TTC549 (cell line): ENCODE data around the gene ACY1.

Experiments
- FAIRE-seq: peaks from 2 replicates; lab custom pipeline; 2012; peaks lifted over from hg19 to GRCh38; lab: Jason Lieb, UNC

Gene ACY1

DNA sequence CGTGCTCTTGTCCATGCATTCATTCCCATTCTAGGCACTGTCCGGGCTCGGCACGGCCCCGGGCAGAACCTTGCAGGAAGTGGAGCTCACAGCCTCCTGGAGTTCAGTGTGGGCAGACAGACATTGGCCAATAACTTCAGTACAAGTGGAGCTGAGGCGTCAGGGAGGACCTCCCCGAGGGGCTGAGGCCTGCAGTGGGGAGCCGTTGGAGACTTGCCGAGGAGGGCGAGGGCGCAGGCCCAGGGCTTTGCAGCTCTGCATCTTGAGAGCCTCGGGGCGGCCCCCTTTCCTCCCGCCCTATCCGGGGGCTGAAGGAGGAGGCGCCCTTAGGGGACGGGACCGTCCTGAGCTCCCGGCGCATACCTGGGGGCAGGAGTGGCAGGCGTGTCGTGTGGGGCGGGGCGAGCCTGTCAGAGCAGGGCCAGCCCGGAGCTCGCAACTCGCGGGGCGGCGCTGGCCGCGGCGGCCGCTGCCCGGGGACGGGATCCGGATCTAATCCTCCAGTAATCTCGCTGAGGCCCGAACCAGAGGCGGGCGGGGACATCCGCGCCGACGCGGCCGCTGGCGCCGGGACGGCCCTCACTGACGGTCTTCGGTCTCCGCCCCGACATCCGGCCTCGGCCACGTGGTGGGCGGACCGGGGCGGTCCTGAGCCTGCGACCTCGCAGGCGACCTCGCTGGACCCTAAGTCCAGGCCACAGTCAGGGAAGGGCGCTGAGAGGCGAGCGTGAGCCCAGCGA is at the start of gene ACY1:
TSS of gene ACY1 (plus strand) at position 698 of the 740 bp plus-strand sequence. CDS start 530 bp downstream, outside the sequence.
- no peak for FAIRE-seq

DNA sequence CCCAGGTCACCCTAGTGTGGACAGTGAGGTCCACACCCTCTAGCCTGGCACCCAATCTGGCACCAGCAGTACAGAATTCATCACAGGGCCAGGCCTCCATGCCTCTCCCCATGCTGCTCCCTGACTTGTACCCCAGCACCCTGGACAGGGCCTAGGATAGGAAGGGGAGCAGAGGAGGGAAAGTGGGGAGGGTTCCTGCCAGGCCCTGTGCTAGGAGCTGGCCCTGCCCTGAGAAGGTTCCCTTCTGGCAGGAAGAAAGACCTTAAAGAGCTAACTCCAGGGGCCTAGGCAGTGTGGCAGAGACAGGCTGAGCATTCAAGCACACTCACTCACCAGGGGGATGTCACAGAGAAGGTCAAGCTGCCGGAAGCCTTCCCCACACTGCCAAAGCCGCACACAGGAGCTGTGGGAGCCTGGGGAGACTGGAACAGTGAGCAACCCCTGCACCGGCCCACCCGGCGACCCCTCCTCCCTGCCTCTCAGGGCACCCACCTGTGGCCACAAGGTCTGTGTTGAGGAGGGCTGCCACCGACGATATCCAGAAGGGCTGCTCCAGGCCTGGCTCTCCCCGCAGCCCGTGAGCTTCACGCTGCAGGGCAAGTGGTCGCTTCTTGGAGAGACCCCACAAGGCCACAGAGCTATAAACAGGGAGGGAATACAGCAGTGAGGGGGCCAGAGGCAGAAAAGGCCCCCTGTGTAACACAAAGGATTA is 49.0 kb upstream of the ACY1 start:
- no peak for FAIRE-seq

DNA sequence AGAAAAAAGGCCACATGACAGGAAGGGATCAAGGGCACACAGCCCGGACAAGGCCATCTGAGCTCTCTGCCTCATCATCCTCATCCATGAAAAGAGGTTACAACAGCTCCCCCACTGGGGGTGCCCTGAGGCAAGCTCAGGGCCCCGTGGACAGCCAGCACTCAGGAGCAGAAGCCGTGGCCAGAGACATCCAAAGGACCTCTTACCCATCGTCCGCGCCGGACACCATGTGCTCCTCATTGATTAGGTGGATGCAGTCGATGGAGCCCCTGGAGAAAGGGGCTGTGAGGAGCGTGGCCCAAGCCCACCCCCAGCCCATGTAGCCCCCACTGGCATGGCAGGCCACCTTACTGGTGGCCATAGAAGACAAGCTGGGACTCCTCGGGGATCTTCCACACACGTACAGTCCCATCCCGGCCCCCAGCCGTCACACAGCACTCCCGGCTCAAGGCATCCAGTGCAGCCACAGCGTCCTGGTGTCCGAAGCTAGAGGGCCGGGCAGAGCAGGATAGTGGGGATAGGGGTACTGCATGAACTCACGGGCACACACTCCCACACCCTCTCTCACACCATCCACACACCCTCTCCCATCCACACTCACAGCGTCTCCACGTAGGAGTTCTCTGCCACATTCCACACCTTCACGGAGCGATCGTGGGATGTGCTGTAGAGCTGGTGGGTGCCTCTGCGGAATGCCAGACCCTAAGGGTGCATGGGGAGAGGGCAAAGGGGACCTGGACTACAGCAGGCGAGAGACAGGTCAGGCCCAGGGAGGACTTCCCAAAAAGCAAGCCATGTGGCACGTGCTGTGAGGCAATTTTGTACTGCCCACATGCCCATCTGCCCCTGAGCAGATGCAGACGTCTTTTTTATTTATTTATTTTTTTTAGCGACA is 48.1 kb upstream of the ACY1 start:
- no peak for FAIRE-seq

DNA sequence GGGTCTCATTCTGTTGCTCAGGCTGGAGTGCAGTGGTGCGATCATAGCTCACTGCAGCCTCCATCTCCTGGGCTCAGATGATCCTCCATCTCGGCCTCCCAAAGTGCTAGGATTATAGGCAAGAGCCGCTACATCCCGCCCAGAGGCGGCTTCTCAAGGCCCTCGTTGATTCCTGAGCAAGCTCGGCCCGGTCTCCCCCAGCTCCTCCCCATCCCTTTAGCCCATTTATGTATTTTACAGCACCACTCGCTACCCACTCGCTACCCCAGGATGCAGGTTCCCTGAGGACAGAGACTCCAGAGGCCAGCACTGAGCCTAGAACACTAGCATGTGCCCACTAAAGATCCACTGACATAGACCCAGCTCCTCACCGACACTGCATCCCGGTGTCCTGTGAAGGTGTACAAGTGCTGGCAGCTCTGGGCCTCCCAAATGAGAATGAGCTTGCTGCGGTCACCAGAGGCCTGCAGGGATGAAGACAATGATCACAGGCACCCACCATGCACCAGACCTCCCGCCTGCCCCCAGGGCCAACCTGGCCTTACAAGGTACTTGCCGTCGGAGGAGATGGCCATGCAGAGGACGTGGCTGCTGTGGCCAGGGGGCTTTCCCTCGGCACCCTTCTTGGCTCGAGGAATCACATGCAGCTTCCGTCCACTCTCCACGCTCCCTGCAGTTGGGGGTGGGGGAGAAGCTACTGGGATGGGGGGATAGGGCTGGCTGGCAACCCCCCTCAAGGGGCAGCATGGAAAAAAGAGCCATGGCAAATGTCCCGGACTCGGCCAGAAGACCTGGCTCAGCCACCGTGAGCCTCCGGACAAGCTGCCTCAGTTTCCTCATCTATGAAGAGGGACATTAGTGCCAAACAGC is 47.2 kb upstream of the ACY1 start:
- FAIRE-seq = no peak

DNA sequence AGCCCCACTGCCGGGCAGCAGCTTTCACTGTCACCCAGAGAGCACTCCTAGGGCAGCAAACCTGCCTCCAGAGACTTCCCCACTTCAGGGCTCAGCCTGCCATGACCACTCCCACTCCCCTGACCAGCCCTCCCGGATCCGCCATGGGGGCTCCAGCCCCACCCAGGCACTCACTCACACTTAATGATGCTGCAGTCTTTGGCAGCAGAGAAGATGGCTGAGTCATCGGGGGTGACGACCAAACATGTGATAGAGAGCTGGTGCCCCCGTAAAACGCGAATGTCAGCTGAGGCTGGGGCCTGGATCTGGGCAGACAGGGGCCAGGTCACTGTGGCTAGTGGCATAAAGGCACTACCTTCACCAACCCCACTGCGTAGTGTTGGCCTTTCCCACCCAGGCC is 46.3 kb upstream of the ACY1 start:
- FAIRE-seq = no peak

DNA sequence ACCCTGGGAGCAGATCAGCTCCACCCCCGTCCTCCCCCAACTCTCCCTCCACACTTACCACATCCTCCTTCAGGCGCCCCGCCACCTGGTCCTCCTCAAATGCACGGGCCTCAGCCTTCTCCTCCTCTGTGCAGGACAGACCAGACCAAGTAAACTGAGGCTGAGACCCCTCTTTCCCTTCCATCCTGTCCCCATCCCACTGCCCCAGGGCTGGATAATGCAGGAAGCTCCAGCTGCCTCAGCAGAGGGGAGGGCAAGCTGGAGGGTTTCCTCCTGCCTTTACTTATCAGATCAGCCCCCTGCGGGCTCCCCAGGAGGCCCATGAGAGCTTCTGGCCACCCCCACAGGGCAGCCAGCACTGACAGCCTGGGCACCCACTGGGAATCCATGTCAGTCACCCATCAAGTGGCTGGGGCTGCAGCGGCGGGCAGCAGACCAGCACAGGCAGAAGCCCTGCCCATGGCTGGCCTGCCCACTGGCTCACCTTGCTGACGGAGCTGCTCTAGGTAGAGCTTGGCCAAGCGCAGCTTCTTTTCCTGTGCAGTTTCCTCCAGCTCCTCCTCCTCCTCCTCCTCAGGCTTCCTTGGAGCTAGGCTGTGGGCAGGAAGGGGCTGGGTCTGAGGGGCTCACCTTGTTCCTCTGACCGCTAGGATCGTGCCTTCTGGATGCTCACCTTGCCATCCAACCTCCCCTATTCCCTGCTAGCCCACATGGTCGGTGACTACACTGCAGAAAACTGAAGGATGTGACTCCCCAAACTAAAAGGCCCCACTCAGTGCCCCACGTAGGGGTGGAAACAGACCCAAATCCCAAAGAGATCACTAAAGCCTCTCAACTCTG is 45.5 kb upstream of the ACY1 start:
- FAIRE-seq = no peak

DNA sequence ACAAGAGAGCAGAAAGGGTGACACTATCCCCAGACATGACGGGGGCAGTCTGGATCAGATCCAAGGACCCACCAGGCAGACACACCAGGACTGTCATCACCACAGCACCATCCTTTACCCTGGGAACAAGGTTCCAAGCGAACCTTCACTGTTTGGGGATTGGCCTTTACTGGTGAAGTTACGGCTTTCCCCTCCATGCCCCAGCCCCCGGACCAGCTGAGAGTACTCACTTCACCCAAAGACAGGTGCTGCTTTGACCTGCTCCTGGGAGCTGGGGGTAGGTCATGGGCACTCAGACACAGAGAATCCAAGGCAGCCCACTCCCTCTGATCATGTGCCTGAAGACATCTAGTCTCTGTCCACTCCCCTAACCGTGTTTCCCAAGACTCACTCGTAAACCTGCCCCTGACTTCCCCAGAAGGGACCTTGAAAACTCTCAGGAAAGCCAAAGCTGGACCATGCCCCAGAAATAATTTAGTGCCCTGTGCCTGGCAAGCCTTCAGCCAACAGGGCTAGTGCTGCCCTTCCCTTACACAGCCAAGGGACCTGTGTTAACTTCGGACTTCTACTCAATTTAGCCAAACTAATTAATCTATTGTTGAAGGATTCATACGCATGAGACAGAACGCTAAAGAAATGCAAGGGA is 44.4 kb upstream of the ACY1 start:
- FAIRE-seq = no peak

DNA sequence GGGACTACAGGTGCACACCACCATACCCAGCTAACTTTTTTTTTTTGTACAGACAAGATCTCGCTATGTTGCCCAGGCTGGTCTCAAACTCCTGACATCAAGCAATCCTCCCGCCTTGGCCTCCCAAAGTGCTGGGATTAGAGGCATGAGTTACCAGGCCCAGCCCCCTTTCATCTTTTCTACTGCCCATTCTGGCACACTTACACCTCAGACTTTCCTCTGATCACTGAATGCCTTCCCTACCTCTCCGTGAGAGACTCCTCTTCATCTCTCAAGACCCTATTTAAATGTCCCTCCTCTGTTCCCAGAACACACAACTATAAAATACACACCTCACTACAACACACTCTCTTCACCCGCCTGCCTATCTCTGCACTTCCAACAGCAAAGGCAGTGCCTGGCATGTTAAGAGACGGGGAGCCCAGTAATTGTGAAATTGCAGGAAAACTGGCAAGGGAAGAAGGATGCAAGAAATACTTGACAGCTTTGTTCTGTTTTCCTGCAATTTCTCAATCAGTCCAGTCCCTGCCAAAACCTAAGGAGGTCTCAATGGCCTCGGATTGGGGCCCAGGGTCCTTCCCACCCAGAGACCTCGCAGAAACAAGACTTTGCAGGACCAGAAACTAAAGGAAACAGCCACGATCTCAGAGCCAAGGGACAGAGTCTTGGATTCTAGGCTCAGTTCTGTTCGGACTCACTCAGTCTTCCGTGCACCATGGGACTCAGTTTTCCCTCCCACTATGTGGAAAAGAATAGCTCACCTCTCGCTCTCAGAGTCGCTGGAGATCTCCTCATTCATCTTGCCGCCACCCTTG is 42.5 kb upstream of the ACY1 start:
- no peak for FAIRE-seq

DNA sequence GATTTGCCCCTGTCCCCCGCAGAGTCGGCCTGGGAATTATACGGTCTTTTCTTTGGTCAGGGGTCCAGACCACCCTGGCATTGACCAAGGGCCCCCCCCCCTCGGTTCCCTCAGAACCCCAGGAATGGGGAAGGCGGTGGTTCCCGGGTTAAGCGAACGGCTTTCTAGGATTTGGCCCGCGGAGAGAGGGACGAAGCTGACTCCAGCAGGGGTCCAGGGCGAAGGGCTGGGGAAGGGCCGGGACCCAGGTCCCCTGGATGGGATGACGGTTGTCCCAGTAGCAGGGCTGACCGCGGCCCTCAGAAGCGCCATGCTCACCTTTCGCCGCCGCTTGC is 41.9 kb upstream of the ACY1 start:
- no peak for FAIRE-seq

DNA sequence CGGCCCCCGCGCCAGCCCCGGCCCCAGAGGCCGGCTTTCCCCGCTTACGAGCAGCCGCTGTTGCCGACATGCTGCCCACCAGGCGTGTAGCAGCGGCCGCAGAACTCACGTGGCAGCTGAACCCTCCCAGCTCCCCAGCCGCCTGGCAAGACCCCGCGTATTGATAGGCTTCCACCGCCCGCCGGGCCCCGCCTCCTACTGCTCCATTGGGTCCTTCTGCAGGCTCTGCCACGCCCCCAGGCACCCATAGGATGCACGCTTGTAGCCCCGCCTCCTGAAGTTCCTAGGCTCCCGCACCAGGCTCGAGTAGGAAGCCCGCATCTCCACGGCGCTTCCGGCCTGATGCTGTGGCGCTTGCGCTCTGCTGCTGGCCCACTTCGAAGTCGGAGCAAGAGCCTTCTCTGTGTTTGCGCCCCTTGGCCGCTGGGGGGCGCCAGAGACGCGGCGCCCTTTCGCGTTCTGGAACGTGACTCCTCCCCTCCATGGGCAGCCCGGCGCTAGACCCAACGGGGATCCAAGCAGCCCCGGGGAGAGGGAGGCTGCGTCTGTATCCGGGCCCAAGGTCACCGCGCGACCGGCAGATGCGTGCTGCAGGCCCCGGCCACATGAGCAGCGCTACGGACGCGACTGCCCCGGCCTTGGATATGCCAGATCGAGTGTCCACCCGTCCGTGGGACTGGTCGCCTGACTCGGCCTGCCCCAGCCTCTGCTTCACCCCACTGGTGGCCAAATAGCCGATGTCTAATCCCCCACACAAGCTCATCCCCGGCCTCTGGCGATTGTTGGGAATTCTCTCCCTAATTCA is 41.3 kb upstream of the ACY1 start, which contains the start of the genes PARP3 and RRP9:
TSS of gene PARP3 (plus strand) at position 566 of the 805 bp plus-strand sequence. CDS start 993 bp downstream, outside the sequence.
TSS of gene RRP9 (minus strand) at position 107 of the 805 bp plus-strand sequence. CDS start at position 70, 37 bp downstream.
- peak; percentile 98 for FAIRE-seq

DNA sequence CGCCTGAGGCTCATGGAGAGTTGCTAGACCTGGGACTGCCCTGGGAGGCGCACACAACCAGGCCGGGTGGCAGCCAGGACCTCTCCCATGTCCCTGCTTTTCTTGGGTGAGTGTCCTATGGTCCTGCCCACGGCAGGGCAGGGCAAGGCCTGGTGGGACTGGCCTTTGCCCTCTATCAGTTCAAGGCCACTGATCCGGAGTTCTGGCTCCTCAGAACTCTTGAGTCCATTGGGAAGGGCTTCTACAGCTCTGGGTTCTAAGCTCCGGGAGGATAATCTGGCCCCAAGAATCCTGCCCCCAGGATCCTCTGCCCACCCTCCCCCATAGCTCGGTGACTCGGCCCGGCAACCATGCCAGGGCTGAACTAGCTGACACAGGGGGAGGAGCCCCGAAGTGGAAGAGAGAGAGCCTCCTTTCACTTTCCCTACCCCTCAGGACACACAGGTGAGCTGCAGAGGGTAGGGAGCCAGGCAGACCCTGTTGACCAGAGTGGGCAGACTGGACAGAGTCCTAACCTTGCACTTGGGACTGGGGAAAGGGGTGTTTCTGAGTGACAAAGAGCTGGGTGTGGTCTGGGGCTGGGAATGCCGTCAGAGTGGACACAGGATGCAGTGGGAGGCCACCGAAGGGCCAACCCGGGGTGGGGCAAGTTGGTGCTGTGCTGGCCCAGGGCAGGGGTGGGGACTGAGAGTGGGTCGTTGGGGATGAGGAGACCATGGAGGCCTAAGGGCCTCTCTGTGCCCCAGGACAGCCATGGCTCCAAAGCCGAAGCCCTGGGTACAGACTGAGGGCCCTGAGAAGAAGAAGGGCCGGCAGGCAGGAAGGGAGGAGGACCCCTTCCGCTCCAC is 40.5 kb upstream of the ACY1 start:
- FAIRE-seq = no peak

DNA sequence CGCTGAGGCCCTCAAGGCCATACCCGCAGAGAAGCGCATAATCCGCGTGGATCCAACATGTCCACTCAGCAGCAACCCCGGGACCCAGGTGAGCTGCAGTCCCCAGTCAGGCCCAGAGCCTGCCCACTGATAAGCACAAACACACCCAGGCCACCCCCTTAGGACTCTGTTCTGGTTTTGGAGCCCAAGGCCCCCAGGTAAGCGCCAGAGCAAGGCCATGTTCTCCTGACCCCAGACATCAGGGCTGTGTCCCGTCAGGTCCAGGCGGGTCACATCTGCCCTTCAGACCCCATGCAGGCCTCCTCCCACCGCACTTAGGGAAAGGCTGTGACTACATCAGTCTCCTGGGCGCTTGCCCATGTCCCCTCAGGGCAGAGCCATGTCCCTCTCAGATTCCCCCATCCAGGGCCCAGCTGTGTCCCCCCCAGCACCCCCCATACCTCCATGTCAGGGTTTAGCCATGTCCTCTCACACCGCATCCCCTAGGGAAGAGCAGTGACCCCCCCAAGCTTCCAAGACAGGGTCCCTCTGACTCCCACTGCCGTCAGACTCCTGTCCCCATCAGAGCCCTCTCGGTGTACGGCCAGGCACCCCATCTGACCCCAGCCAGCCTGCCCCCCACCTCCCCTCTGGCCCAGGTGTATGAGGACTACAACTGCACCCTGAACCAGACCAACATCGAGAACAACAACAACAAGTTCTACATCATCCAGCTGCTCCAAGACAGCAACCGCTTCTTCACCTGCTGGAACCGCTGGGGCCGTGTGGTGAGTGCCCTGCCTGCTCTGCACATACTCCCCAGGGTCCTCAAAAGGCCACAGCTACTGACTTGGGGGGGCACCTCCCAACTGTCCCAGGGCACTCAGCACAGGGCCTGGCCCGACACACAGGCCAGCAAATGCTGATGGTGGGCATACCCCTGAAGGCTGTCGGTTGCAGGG is 39.6 kb upstream of the ACY1 start:
- no peak for FAIRE-seq

DNA sequence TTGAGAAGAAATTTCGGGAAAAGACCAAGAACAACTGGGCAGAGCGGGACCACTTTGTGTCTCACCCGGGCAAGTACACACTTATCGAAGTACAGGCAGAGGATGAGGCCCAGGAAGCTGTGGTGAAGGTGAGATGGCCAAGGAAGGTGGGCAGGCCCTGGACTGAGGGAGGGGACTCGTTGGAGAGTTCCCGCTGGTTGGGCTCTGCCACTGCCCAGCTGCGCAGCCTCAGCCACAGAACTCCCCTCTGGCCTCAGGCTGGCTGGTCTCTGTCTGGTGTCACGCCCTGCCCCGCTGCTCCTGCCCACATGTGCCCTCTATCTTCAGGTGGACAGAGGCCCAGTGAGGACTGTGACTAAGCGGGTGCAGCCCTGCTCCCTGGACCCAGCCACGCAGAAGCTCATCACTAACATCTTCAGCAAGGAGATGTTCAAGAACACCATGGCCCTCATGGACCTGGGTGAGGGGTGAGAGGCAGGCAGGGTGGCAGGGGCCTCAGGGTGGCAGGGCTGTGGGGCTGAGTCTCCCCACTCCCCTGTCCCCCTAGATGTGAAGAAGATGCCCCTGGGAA is 38.8 kb upstream of the ACY1 start:
- FAIRE-seq = no peak

DNA sequence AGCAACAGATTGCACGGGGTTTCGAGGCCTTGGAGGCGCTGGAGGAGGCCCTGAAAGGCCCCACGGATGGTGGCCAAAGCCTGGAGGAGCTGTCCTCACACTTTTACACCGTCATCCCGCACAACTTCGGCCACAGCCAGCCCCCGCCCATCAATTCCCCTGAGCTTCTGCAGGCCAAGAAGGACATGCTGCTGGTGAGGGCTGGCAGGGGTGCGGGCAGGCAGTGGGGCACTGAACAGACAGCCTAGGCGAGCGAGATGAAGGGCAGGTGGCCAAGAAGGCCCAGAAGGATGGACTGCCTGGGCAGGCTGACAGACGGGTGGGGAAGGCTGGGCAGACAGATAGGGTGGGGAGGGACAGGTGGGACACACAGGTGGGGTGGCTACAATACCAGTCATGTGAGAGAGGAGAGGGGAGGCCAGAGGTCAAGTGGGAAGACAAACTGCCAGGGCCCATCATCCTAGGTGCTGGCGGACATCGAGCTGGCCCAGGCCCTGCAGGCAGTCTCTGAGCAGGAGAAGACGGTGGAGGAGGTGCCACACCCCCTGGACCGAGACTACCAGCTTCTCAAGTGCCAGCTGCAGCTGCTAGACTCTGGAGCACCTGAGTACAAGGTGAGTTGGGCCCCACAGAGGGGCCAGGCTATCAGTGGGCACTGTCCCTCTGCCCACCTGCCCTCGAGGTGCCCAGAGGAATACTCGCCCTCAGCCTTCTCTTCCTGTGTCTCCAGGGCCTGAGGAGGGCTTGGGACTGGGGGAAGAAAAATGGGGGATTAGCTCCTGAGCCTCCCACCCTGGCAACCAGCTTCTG is 38.1 kb upstream of the ACY1 start:
- no peak for FAIRE-seq
